Uterus (tissue), 4 donors: ENCODE results near the gene DMBX1. TPM values are rescaled to one million over a fixed set of nuclear protein-coding genes. Genes with fewer than 3 reads are reported as not detected.

Experiments
- DNase-seq, 2 donors: peaks; one replicate each; pipeline ENCODE4 v3.0.0-alpha.2; 2019 to 2020
- H3K27ac ChIP-seq, 2 donors: fragments of 200-600 bp; sonication (generic); 1 replicate in 1 of 2; 2 replicates in 1 of 2; pipeline ENCODE4 v1.5.1; 2016 to 2018
- H3K27me3 ChIP-seq, 2 donors: fragments of 200-600 bp; sonication (generic); one replicate each; pipeline ENCODE4 v1.5.1; 2018 to 2019; ENCODE audit warnings: control low read depth in 1 of 2
- H3K36me3 ChIP-seq, 2 donors: fragments of 200-600 bp; sonication (generic); one replicate each; pipeline ENCODE4 v1.5.1; 2019; ENCODE audit warnings: control low read depth in 1 of 2
- H3K4me1 ChIP-seq, 2 donors: fragments of 200-600 bp; sonication (generic); one replicate each; pipeline ENCODE4 v1.5.1; 2018 to 2019; ENCODE audit warnings: control low read depth in 1 of 2
- H3K4me3 ChIP-seq, 2 donors: fragments of 200-600 bp; sonication (generic); 1 replicate in 1 of 2; 2 replicates in 1 of 2; pipeline ENCODE4 v1.5.1; 2018 to 2019; ENCODE audit warnings: mild to moderate bottlenecking in 1 of 2
- H3K9me3 ChIP-seq, 2 donors: fragments of 200-600 bp; sonication (generic); one replicate each; pipeline ENCODE4 v1.5.1; 2019; ENCODE audit warnings: control low read depth in 1 of 2
- POLR2A ChIP-seq, 2 donors: fragments of 450-650 bp; IDR thresholded peaks; one replicate each; pipeline ENCODE4 v1.6.1; 2016; ENCODE audit warnings: antibody characterized with exemption in 2 of 2, mild to moderate bottlenecking in 1 of 2, moderate library complexity in 1 of 2
- intact Hi-C: fragments of 100-400 bp; cut with DNase I; formaldehyde crosslinking; loops from one replicate; pipeline ENCODE4 v1.15.1; 2023; ENCODE audit warnings: low total_unique reads
- total RNA-seq, 4 donors: library from RNA; depleted of rRNA in 3 of 4; stranded (reverse); fragments of >200 nt in 3 of 4; gene quantifications; one replicate each; pipeline versions ENCODE4 v1.1.0 to v1.2.4, GENCODE V29; 2014 to 2023
- TF ChIP-seq, protein P1 (sequence below), 4 experiments: fragments of 200-600 bp in 2 of 4; fragments of 450-650 bp in 2 of 4; sonication (generic) in 2 of 4; IDR thresholded peaks; one replicate each; pipeline ENCODE4 v1.5.1; 2016 to 2019; ENCODE audit warnings: antibody characterized with exemption in 4 of 4, mild to moderate bottlenecking in 2 of 4, moderate library complexity in 1 of 4
- donor health status: DM: yes; HTN: yes; CAD: no.

Gene DMBX1
- total RNA-seq, 4 donors from 2014 or later, result 0.07 TPM; not detected in 3

DNA sequence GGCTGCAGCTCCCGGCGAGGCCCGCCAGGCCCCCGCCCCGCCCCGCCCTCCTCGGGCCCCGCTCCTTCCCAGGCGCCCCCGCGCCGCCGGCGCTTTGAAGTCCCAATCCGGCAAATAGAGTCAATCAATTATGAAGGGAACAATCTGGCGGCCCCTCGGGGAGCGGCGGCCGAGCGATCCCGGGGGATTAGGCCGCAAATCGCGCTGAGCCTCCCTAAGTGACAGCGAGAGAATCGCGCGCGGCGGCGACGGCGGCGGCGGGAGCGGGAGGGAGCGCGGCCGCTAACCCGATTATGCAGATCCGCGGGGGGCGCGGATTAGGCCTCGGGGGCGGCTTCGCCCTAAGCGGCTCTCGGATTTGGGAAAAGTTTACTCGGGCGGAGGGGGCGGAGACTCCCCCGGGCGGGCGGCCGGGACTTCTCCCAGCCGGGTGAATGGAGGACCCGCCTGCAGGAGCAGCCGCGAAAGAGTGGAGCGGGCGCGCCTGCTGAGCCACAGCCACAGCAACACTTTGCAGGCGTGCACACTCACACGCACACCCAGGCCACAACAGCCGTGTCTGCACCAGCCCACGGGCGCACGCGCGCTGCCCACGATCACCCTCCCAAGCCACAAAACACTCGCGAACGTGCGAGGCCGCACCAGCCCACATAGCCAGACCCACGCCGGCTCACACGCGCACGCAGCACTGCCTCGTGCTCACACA lies 23.0 kb upstream of the DMBX1 start:
- Histone ChIP-seq H3K36me3 (no peaks in the 10 kb centered on the region), H3K4me1 (no peaks in the 10 kb centered on the region), H3K27me3 (no peaks in the 10 kb centered on the region), H3K9me3 (no peaks in the 10 kb centered on the region), H3K27ac (no peak overlapping the region), H3K4me3 (peak overlapping the region; percentile 43 to 45)
- peak in 1 of 2 donors; percentile 38 for DNase-seq
- intact Hi-C loops, result no loop called here
- TF ChIP-seq POLR2A (IDR thresholded peaks at IDR 0.05), result no peak
- TF ChIP-seq, protein P1, sequence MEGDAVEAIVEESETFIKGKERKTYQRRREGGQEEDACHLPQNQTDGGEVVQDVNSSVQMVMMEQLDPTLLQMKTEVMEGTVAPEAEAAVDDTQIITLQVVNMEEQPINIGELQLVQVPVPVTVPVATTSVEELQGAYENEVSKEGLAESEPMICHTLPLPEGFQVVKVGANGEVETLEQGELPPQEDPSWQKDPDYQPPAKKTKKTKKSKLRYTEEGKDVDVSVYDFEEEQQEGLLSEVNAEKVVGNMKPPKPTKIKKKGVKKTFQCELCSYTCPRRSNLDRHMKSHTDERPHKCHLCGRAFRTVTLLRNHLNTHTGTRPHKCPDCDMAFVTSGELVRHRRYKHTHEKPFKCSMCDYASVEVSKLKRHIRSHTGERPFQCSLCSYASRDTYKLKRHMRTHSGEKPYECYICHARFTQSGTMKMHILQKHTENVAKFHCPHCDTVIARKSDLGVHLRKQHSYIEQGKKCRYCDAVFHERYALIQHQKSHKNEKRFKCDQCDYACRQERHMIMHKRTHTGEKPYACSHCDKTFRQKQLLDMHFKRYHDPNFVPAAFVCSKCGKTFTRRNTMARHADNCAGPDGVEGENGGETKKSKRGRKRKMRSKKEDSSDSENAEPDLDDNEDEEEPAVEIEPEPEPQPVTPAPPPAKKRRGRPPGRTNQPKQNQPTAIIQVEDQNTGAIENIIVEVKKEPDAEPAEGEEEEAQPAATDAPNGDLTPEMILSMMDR (IDR thresholded peaks at IDR 0.05), result no peak

DNA sequence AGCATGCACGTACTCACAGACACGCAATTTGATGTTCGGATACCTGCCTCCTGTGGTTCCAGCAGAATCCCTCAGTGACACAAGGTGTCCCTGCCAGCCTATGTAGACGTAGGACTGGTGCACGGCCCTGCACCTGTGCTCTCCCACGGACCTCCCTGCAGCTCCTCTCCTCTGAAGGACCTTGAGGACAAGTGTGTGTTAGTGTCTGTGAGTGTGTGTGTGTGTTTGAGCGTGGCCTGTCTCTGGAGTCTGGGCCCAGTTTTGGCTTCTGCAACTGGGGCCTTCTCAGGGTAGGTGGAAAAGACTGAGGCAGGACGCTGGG lies 22.5 kb upstream of the DMBX1 start:
- intact Hi-C loops, result no loop called here
- TF ChIP-seq, protein P1 (IDR thresholded peaks at IDR 0.05), result no peak
- no peak for TF ChIP-seq POLR2A (IDR thresholded peaks at IDR 0.05)
- Histone ChIP-seq H3K4me1 (no peaks in the 10 kb centered on the region), H3K4me3 (peak overlapping the region; percentile 43 to 45), H3K36me3 (no peaks in the 10 kb centered on the region), H3K9me3 (no peaks in the 10 kb centered on the region), H3K27ac (no peak overlapping the region), H3K27me3 (no peaks in the 10 kb centered on the region)
- no peak for DNase-seq

DNA sequence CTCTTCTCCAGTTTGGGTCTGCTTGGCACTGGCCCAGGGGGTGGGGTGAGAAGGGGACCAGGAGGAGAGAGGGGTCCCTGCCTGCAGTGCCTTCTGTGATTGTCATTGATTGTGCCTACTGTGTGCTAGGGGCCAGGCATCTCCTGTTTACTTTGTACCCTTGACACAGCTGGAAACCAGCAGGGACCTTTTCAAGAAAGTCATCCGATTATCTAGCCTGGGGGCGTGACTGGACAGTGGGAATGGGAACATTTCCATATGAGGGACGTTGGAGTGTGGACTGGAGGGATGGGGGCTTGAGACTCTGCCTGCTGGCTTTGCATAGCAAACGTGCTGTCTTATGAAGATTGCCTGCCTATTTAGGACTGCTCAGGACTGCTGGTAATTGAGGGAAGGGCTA lies 19.8 kb upstream of the DMBX1 start:
- no peaks in the 10 kb centered on the region for H3K27me3 ChIP-seq
- TF ChIP-seq, protein P1 (IDR thresholded peaks at IDR 0.05), result no peak
- TF ChIP-seq POLR2A (IDR thresholded peaks at IDR 0.05), result no peak

DNA sequence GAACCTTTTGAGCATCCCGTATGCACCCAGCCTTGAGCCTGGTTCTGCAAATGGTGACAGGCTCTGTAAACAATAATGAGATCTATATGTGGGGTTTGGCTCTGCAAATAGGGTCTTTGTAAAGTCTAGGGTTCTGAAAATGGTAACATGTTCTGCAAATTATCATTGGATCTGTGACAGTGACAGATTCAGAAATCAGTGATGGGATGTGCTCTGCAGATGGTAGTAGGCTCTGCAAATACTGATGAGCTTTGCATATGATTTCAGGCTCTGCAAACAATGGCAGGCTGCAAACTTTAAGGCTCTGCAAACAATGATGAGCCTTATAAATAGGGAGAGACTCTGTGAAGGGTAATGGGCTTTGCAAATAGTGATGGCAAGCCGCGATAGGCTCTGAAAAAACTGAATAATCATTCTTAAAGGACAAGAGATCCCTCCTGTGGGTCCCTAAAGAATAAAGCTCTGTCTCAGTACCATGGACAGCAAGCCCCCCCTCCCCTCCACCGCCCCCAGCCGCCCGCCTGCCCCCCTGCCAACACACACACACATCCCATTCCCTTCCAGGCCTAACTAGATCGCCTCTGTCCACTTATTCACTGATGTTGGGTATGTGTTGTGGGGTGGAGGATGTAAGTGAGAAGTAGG lies 17.7 kb upstream of the DMBX1 start:
- no peak for DNase-seq
- Histone ChIP-seq H3K27ac (no peak overlapping the region), H3K9me3 (no peaks in the 10 kb centered on the region), H3K36me3 (no peaks in the 10 kb centered on the region), H3K27me3 (no peaks in the 10 kb centered on the region), H3K4me3 (no peak overlapping the region), H3K4me1 (no peaks in the 10 kb centered on the region)
- intact Hi-C loops, result no loop called here
- no peak for TF ChIP-seq POLR2A (IDR thresholded peaks at IDR 0.05)
- TF ChIP-seq, protein P1 (IDR thresholded peaks at IDR 0.05), result no peak

More for the DNA sequence above, 19.8 kb upstream of the DMBX1 start:
- DNase-seq, result no peak
- H3K4me3 ChIP-seq, result no peak overlapping the region
- no peaks in the 10 kb centered on the region for H3K36me3 ChIP-seq
- H3K9me3 ChIP-seq, result no peaks in the 10 kb centered on the region
- intact Hi-C loops, result no loop called here
- no peaks in the 10 kb centered on the region for H3K4me1 ChIP-seq
- no peak overlapping the region for H3K27ac ChIP-seq

DNA sequence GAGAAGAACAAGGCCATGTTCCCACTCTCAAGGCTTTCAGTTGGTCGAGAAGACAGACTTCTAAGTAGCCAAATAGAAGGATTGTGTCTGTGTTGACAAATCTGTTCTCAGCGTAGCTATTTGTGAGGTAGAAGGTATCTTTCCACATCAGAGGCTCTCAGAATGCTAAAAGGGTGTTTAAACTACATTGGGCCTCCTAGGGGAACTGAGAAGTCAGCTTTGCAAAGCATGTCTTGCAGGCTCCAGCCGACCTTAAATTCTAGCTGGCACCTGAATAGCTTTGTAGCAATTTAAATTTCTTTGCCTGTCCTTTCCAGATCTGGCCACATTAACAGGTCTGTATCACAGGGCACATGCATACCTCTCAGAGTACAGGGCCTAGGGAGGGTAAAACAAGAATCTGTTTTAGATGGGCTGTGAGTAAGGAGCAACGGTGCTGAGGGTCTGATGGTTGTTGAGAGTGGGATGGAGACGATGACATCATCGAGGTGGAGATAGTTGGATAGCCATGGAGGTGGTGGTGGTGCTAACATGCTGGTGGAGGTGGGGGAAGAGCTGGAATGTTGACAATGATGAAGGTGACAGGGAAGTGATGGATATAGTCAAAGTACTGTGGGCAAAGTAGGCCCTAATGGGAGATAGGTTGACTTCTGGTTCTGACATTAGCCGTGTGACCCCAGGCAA lies 17.0 kb upstream of the DMBX1 start:
- Histone ChIP-seq H3K27ac (no peak overlapping the region), H3K4me1 (no peaks in the 10 kb centered on the region), H3K27me3 (no peaks in the 10 kb centered on the region), H3K4me3 (no peak overlapping the region), H3K36me3 (no peaks in the 10 kb centered on the region), H3K9me3 (no peaks in the 10 kb centered on the region)
- intact Hi-C loops, result no loop called here
- no peak for DNase-seq
- TF ChIP-seq POLR2A (IDR thresholded peaks at IDR 0.05), result no peak
- TF ChIP-seq, protein P1 (IDR thresholded peaks at IDR 0.05), result no peak
